ENCODE measurements around the gene GPC5. TPM values are rescaled to one million over a fixed set of nuclear protein-coding genes. Genes with fewer than 3 reads are reported as not detected.

GPC5 gene
- total RNA-seq, 1 donor from 2014 or later: 0.99 TPM

- Mint-ChIP-seq H3K36me3 (ENCODE audit: low read depth) (no peaks in the 10 kb centered on the region), H3K27me3 (ENCODE audit: low read depth) (peaks cover 9% of the 10 kb centered on the region), H3K27ac (ENCODE audit: unreplicated experiment) (no peak overlapping the region), H3K4me3 (ENCODE audit: unreplicated experiment) (no peak overlapping the region), H3K4me1 (ENCODE audit: low read depth) (no peaks in the 10 kb centered on the region), H3K9me3 (ENCODE audit: low read depth) (no peaks in the 10 kb centered on the region)
- no peak for DNase-seq (ENCODE audit: low spot score)
- no peak for TF ChIP-seq CTCF (IDR thresholded peaks at IDR 0.05)
These were observed 13.5 kb upstream of the GPC5 start for GRCh38 chr13:91384896-91385295.

GRCh38 chr13:91389186-91389585 lies 9.2 kb upstream of the GPC5 start:
- Mint-ChIP-seq H3K27me3 (ENCODE audit: low read depth) (peaks cover 27% of the 10 kb centered on the region), H3K4me3 (ENCODE audit: unreplicated experiment) (no peak overlapping the region), H3K9me3 (ENCODE audit: low read depth) (no peaks in the 10 kb centered on the region), H3K27ac (ENCODE audit: unreplicated experiment) (no peak overlapping the region), H3K36me3 (ENCODE audit: low read depth) (no peaks in the 10 kb centered on the region), H3K4me1 (ENCODE audit: low read depth) (no peaks in the 10 kb centered on the region)
- DNase-seq (ENCODE audit: low spot score): no peak
- no peak for TF ChIP-seq CTCF (IDR thresholded peaks at IDR 0.05)

DNA sequence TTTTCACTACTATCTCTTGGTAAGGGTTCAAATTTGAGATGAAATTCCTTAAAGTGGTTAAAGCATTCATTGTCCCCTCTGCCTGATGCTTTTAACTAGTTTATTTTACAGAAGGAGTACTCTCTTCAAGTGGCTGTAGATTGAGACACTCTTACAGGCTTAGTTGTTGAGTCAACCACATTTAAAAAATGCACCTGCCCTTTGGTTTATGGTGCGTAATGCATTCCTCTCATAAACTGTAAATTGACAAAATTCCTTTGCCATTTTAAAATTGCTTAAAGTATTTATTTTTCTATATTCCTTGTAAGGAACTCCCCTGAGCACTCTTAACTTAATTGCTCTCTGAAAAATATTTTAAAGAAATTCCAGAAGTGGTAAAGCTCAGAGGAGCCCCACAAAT lies 826 bp upstream of the GPC5 start:
- Mint-ChIP-seq H3K27ac (ENCODE audit: unreplicated experiment) (no peak overlapping the region), H3K4me3 (ENCODE audit: unreplicated experiment) (no peak overlapping the region), H3K36me3 (ENCODE audit: low read depth) (no peaks in the 10 kb centered on the region), H3K4me1 (ENCODE audit: low read depth) (peaks cover 5% of the 10 kb centered on the region), H3K27me3 (ENCODE audit: low read depth) (peaks cover 30% of the 10 kb centered on the region), H3K9me3 (ENCODE audit: low read depth) (no peaks in the 10 kb centered on the region)
- TF ChIP-seq CTCF (IDR thresholded peaks at IDR 0.05): no peak
- no peak for DNase-seq (ENCODE audit: low spot score)

DNA sequence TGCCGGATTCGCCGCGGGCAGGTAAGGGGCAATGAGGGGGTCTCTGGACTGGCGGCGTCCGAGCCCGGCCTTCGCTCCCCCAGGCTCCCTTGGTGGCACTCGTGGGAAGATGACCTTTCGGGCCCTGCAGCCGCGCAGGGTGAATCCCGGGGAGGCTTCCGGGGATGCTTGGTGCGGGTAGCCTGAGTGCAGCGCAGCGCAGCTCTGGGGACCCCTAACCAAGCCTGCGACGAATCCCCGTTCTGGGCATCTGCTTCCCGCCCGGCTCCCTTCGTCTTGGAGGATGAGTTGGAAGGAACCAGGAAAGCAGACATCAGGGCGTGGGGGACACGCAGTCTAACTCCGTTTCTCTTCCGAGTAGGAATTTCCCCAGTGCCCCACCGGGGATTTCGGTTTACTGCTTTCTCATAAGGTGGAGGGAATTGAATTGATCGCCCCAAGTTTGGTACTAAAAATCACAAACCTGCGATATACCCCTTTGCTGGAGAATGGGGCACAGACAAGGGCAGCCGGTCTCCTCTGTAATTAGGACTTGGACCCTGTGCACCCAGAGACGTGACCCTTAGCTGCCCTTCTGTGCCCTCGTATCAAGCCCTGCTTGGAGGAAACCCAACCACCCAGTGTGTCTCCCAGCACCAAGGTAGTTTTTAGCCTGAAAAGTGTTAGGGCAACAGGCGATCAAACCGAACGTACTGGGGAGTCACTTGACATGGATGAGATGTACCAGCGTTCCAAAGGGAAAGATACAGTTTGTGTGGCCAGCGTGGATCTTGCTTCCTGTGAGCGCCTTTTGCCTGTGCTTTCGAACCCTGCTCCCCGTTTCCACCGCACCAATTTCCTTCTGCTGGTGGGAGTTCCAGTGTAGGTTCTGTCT lies 1.0 kb downstream of the GPC5 start:
- DNase-seq (ENCODE audit: low spot score): peak; percentile 91
- Mint-ChIP-seq H3K9me3 (ENCODE audit: low read depth) (no peaks in the 10 kb centered on the region), H3K36me3 (ENCODE audit: low read depth) (no peaks in the 10 kb centered on the region), H3K27me3 (ENCODE audit: low read depth) (peaks cover 22% of the 10 kb centered on the region), H3K4me3 (ENCODE audit: unreplicated experiment) (peak overlapping the region; percentile 73), H3K4me1 (ENCODE audit: low read depth) (peaks cover 5% of the 10 kb centered on the region), H3K27ac (ENCODE audit: unreplicated experiment) (no peak overlapping the region)
- no peak for TF ChIP-seq CTCF (IDR thresholded peaks at IDR 0.05)

DNA sequence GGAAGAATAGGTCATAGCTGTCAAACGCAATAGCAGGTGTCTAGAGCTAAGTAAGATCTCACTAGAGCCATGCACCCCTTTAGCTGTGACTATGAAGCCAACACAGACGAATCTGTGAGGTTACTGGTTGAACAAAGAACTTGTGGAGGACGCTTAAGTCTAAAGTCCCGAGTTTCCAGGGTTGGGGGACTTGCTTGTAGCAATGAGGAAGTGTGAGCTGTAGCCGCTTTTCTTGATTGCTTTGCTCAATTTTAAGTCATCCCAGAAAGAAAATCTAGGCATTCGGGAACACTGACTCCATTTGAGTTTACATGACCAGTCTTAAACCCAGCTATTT lies 1.6 kb downstream of the GPC5 start:
- H3K9me3 Mint-ChIP-seq (ENCODE audit: low read depth): no peaks in the 10 kb centered on the region
- no peak for TF ChIP-seq CTCF (IDR thresholded peaks at IDR 0.05)
- DNase-seq (ENCODE audit: low spot score): no peak
- H3K4me1 Mint-ChIP-seq (ENCODE audit: low read depth): peaks cover 5% of the 10 kb centered on the region
- no peak overlapping the region for H3K4me3 Mint-ChIP-seq (ENCODE audit: unreplicated experiment)
- H3K36me3 Mint-ChIP-seq (ENCODE audit: low read depth): no peaks in the 10 kb centered on the region
- H3K27ac Mint-ChIP-seq (ENCODE audit: unreplicated experiment): no peak overlapping the region
- H3K27me3 Mint-ChIP-seq (ENCODE audit: low read depth): peaks cover 16% of the 10 kb centered on the region

All from chondrocyte (in vitro differentiated cells).